ENCODE results near the gene HK2.

The HK2 gene

DNA sequence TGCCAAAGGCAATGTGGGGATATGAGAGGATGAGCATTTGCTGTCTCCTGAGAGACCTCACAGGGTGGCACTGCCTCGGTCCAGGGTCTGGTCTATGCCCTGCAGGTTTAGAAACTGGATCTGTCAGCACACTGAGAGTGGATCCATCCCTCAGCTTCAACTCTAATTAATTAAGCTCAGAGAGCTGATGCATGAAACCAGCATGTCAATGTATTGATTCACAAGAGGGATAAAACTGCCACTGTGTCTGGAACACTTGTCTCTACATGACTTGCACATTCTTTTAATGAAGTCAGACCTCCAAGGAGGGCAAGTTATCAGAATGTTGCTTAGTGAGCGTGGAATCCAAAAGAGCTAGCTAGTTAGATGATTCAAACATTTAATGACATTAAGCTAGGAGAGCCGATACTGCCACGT is 102.1 kb downstream of the HK2 start:
- TF ChIP-seq, protein P1, sequence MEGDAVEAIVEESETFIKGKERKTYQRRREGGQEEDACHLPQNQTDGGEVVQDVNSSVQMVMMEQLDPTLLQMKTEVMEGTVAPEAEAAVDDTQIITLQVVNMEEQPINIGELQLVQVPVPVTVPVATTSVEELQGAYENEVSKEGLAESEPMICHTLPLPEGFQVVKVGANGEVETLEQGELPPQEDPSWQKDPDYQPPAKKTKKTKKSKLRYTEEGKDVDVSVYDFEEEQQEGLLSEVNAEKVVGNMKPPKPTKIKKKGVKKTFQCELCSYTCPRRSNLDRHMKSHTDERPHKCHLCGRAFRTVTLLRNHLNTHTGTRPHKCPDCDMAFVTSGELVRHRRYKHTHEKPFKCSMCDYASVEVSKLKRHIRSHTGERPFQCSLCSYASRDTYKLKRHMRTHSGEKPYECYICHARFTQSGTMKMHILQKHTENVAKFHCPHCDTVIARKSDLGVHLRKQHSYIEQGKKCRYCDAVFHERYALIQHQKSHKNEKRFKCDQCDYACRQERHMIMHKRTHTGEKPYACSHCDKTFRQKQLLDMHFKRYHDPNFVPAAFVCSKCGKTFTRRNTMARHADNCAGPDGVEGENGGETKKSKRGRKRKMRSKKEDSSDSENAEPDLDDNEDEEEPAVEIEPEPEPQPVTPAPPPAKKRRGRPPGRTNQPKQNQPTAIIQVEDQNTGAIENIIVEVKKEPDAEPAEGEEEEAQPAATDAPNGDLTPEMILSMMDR (IDR thresholded peaks at IDR 0.05; ENCODE audit: low read depth, low read length): no peak
- DNase-seq (ENCODE audit: extremely low read depth, low read depth): no peak

DNA sequence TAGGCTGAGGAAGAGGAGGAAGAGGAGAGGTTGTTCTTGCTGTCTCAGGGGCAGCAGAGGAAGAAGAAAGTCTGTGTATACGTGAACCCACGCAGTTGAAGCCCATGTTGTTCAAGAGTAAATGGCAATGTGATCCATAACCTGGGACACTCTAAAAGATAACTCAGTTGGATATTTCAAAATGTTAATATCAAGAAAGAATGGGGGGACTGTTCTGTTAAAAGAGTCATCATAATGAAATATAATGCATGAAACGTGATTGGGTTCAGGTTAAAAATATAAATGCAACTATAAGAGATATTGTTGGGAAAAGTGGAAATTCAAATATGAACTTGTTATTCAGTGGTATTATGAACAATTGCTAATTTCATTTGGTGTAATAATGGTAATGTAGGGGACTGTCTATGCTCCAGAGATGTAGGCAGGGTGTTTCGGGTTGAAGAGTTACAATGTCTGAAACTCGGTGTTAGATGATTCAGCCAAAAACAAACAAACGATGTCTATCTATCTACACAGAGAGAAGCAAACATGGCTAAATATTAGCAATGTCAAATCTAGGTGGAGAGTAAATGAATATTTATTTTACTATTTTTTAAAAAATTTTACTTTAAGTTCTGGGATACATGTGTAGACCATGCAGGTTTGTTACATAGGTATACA is 103.4 kb downstream of the HK2 start:
- no peak for DNase-seq (ENCODE audit: extremely low read depth, low read depth)
- TF ChIP-seq, protein P1 (IDR thresholded peaks at IDR 0.05; ENCODE audit: low read depth, low read length): no peak

DNA sequence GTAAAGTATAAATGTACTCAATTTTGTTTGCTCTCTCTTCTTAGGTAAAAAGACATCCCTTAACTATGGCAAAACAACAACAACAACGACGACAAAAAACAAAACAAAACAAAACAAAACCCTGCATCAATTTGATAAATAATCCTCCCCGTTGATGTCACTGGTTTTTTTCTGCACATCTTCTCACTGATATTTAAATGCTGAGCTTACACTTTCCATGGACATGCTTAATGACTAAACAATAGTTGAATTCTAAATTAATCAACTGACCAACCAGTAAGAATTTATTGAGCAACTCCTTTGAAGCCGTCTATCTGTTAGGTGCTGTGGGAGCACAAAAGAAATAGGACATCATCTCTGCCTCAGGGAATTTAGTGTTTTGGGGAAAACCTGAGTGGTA is 104.3 kb downstream of the HK2 start:
- DNase-seq (ENCODE audit: extremely low read depth, low read depth): no peak
- TF ChIP-seq, protein P1 (IDR thresholded peaks at IDR 0.05; ENCODE audit: low read depth, low read length): no peak

DNA sequence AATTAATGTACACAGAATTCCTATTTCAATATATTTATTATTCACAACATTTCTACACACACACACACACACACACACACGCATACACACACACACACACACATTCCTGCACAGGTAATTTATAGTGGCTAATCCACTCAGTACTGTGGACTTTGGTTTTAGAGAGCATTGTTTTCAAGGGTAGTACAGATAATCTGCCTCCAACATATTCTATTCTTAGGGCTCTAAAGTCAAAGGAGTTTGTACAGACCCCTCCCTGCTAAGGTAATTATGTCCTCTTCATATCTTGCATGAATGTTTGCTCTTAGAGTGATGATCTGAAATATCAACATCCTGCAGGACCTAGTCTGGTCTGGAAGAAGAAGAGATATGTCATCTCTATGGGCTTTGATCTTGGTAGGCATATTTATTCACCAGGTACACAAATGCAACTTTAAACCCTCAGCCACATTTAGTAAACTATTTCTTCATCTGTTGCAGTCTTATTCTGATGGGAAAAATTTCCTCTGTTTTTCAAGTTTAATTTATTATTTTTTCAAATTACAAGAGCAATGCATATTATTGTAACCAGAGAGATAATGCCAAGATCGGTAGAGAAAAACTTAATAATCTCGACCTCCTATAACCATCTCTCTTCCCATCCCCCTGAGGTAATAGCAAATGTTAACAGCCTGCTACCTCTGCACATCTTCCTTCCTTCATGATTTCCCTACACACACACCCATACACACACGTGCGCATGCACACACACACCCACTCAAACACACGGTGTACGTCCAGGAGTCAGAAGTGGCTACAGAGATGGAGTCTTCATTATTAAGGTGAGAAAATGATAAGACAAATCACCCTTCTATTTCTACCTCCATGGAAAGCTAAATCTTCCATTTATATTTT is 106.2 kb downstream of the HK2 start:
- DNase-seq (ENCODE audit: extremely low read depth, low read depth): no peak
- TF ChIP-seq, protein P1 (IDR thresholded peaks at IDR 0.05; ENCODE audit: low read depth, low read length): no peak

- TF ChIP-seq, protein P1 (IDR thresholded peaks at IDR 0.05; ENCODE audit: low read depth, low read length): no peak
- DNase-seq (ENCODE audit: extremely low read depth, low read depth): no peak
Measured at GRCh38 chr2:74941284-74941683, 107.4 kb downstream of the HK2 start.

- TF ChIP-seq, protein P1 (IDR thresholded peaks at IDR 0.05; ENCODE audit: low read depth, low read length): no peak
Measured at GRCh38 chr2:74942263-74942662, 108.3 kb downstream of the HK2 start.

More at GRCh38 chr2:74942263-74942662, 108.3 kb downstream of the HK2 start:
- DNase-seq (ENCODE audit: extremely low read depth, low read depth): no peak
